ENCODE results near the gene PDIA4.

The PDIA4 gene

DNA sequence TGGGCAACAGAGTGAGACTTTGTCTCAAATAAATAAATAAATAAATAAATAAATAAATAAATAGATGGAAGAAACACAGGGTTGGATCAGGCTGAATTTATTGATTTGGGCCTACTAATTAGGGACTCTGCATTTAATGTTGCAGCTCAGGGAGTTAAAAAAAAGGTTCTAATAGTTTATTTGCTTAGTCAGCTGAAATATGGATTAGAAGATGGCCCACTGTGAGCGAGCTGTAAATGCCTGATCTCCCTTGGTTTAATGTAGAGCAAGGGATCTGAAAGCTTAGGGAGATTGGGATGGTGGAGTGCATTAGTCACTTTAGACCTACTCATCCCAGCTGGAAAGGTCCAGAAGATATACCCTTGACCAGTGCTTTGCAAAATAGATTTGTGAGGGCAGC, 25.1 kb upstream of the PDIA4 start:
- peaks cover 5% of the 10 kb centered on the region for H3K4me1 ChIP-seq (ENCODE audit: insufficient read depth, poor library complexity, severe bottlenecking)
- ATAC-seq (ENCODE audit: low read depth) (no peak), DNase-seq (ENCODE audit: low spot score) (no peak)
- H3K36me3 ChIP-seq (ENCODE audit: low read depth), result no peaks in the 10 kb centered on the region
- H3K9me3 ChIP-seq (ENCODE audit: severe bottlenecking), result no peaks in the 10 kb centered on the region
- TF ChIP-seq, protein P1, sequence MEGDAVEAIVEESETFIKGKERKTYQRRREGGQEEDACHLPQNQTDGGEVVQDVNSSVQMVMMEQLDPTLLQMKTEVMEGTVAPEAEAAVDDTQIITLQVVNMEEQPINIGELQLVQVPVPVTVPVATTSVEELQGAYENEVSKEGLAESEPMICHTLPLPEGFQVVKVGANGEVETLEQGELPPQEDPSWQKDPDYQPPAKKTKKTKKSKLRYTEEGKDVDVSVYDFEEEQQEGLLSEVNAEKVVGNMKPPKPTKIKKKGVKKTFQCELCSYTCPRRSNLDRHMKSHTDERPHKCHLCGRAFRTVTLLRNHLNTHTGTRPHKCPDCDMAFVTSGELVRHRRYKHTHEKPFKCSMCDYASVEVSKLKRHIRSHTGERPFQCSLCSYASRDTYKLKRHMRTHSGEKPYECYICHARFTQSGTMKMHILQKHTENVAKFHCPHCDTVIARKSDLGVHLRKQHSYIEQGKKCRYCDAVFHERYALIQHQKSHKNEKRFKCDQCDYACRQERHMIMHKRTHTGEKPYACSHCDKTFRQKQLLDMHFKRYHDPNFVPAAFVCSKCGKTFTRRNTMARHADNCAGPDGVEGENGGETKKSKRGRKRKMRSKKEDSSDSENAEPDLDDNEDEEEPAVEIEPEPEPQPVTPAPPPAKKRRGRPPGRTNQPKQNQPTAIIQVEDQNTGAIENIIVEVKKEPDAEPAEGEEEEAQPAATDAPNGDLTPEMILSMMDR (IDR thresholded peaks at IDR 0.05; ENCODE audit: poor library complexity, severe bottlenecking), result no peak
- H3K4me3 ChIP-seq (ENCODE audit: severe bottlenecking), result no peak overlapping the region
- H3K27me3 ChIP-seq (ENCODE audit: insufficient read depth, poor library complexity, severe bottlenecking), result no peaks in the 10 kb centered on the region
- H3K27ac ChIP-seq (ENCODE audit: poor library complexity, severe bottlenecking), result no peak overlapping the region

- Histone ChIP-seq H3K4me1 (ENCODE audit: insufficient read depth, poor library complexity, severe bottlenecking) (no peaks in the 10 kb centered on the region), H3K9me3 (ENCODE audit: severe bottlenecking) (no peaks in the 10 kb centered on the region), H3K4me3 (ENCODE audit: severe bottlenecking) (no peak overlapping the region), H3K36me3 (ENCODE audit: low read depth) (no peaks in the 10 kb centered on the region), H3K27ac (ENCODE audit: poor library complexity, severe bottlenecking) (no peak overlapping the region), H3K27me3 (ENCODE audit: insufficient read depth, poor library complexity, severe bottlenecking) (no peaks in the 10 kb centered on the region)
- DNase-seq (ENCODE audit: low spot score) (no peak), ATAC-seq (ENCODE audit: low read depth) (no peak; the same call in 2 of the 3 replicates)
- TF ChIP-seq, protein P1 (IDR thresholded peaks at IDR 0.05; ENCODE audit: poor library complexity, severe bottlenecking), result no peak
These were observed 22.6 kb upstream of the PDIA4 start for GRCh38 chr7:149050941-149051340.

- ATAC-seq (ENCODE audit: low read depth), result no peak
- Histone ChIP-seq H3K9me3 (ENCODE audit: severe bottlenecking) (no peaks in the 10 kb centered on the region), H3K4me1 (ENCODE audit: insufficient read depth, poor library complexity, severe bottlenecking) (no peaks in the 10 kb centered on the region), H3K4me3 (ENCODE audit: severe bottlenecking) (no peak overlapping the region), H3K27ac (ENCODE audit: poor library complexity, severe bottlenecking) (no peak overlapping the region), H3K36me3 (ENCODE audit: low read depth) (no peaks in the 10 kb centered on the region), H3K27me3 (ENCODE audit: insufficient read depth, poor library complexity, severe bottlenecking) (no peaks in the 10 kb centered on the region)
- TF ChIP-seq, protein P1 (IDR thresholded peaks at IDR 0.05; ENCODE audit: poor library complexity, severe bottlenecking), result no peak
- DNase-seq (ENCODE audit: low spot score), result no peak
These were observed 20.5 kb upstream of the PDIA4 start for GRCh38 chr7:149048805-149049204.

DNA sequence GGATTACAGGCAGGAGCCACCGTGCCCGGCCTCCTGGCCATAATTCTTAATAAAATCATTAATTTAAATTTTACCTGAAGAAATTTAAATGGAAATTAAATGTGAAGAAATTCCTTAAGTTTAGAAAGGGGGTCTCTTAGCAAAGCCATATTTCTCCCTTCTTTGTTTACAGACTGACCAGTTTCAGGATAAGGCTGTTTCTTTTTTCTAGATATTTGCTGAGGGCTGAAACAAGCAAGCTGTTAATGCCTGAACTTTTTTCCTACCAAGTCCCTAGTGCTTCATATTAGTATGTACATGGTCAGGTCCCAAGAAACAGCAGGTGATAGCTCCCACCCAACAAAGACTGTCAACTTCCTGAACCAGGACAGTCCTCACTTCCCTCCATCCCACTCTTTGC, 18.1 kb upstream of the PDIA4 start:
- Histone ChIP-seq H3K4me3 (ENCODE audit: severe bottlenecking) (no peak overlapping the region), H3K9me3 (ENCODE audit: severe bottlenecking) (no peaks in the 10 kb centered on the region), H3K4me1 (ENCODE audit: insufficient read depth, poor library complexity, severe bottlenecking) (no peaks in the 10 kb centered on the region), H3K27me3 (ENCODE audit: insufficient read depth, poor library complexity, severe bottlenecking) (no peaks in the 10 kb centered on the region), H3K36me3 (ENCODE audit: low read depth) (no peaks in the 10 kb centered on the region), H3K27ac (ENCODE audit: poor library complexity, severe bottlenecking) (no peak overlapping the region)
- TF ChIP-seq, protein P1 (IDR thresholded peaks at IDR 0.05; ENCODE audit: poor library complexity, severe bottlenecking), result no peak
- DNase-seq (ENCODE audit: low spot score) (no peak), ATAC-seq (ENCODE audit: low read depth) (no peak)

DNA sequence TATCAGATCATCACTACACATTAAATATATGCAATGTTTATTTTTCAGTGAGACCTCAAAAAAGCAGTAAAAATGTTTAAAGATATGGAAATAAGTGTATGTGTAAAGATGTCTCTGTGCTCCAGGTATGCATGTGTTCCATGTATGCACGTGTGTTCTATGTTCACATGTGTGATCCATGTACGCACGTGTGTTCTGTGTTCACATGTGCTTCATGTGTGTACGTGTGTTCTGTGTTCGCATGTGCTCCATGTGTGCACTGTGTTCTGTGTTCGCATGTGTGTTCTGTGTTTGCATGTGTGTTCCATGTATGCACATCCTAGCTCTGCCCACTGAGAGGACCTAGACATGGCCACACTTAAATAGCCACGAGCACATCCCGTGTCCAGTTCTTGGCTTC, 15.6 kb upstream of the PDIA4 start:
- Histone ChIP-seq H3K4me3 (ENCODE audit: severe bottlenecking) (no peak overlapping the region), H3K27ac (ENCODE audit: poor library complexity, severe bottlenecking) (no peak overlapping the region), H3K27me3 (ENCODE audit: insufficient read depth, poor library complexity, severe bottlenecking) (no peaks in the 10 kb centered on the region), H3K36me3 (ENCODE audit: low read depth) (no peaks in the 10 kb centered on the region), H3K9me3 (ENCODE audit: severe bottlenecking) (no peaks in the 10 kb centered on the region), H3K4me1 (ENCODE audit: insufficient read depth, poor library complexity, severe bottlenecking) (no peaks in the 10 kb centered on the region)
- no peak for ATAC-seq (ENCODE audit: low read depth)
- no peak for DNase-seq (ENCODE audit: low spot score)
- TF ChIP-seq, protein P1 (IDR thresholded peaks at IDR 0.05; ENCODE audit: poor library complexity, severe bottlenecking), result no peak

Measured in RWPE2 (cell line).